PC-3 (cell line): Measurements from ENCODE around the gene KRTAP1-3. TPM values are rescaled to one million over a fixed set of nuclear protein-coding genes. Genes with fewer than 3 reads are reported as not detected.

Experiments
- ATAC-seq: fragments of 200-7000 bp; cut with Tn5 transposase; 2 replicates; pipeline ENCODE4 v1.9.1; 2020; ENCODE audit warnings: mild to moderate bottlenecking, moderate library complexity
- BruUV-seq: library from RNA; stranded (reverse); fragments of 400-500 nt; replicated peaks from 2 replicates; lab custom pipeline; 2021; lab: Mats Ljungman, UMichigan
- CTCF ChIA-PET: fragments of 300-600 bp; sonication (Branson Sonifier 250); formaldehyde crosslinking; loops from one replicate; lab custom pipeline; 2022; ENCODE audit warnings: antibody characterized with exemption; lab: Charles Lee
- POLR2A ChIA-PET: fragments of 300-600 bp; sonication (Branson Sonifier 250); formaldehyde crosslinking; loops from one replicate; lab custom pipeline; 2022; ENCODE audit warnings: antibody characterized with exemption; ENCODE audit not compliant: unreplicated experiment; lab: Charles Lee
- DNase-seq: peaks from one replicate; pipeline ENCODE4 v3.0.0-alpha.2; 2015
- H2AFZ ChIP-seq: fragments of 300-600 bp; sonication (generic); 2 replicates; pipeline ENCODE4 v1.6.0; 2016; ENCODE audit warnings: antibody characterized with exemption, low read length
- H3F3A ChIP-seq: fragments of 300-600 bp; sonication (generic); one replicate; pipeline ENCODE4 v1.6.0; 2017; ENCODE audit warnings: antibody characterized with exemption, low read length, control low read depth, mild to moderate bottlenecking; ENCODE audit not compliant: unreplicated experiment
- H3K27ac ChIP-seq: fragments of 300-600 bp; sonication (generic); 2 replicates; pipeline ENCODE4 v1.5.1; 2016; ENCODE audit warnings: mild to moderate bottlenecking, low read length
- H3K27me3 ChIP-seq: fragments of 300-600 bp; sonication (generic); 2 replicates; pipeline ENCODE4 v1.6.1; 2016; ENCODE audit warnings: low read length, mixed read lengths
- H3K36me3 ChIP-seq: fragments of 300-600 bp; sonication (generic); 2 replicates; pipeline ENCODE4 v1.6.1; 2016; ENCODE audit warnings: low read depth, mixed run types, low read length, mixed read lengths
- H3K4me1 ChIP-seq: fragments of 300-600 bp; sonication (generic); 2 replicates; pipeline ENCODE4 v1.5.1; 2016; ENCODE audit warnings: low read length; ENCODE audit not compliant: insufficient read depth
- H3K4me2 ChIP-seq: fragments of 300-600 bp; sonication (generic); 2 replicates; pipeline ENCODE4 v1.6.0; 2016; ENCODE audit warnings: low read length
- H3K4me3 ChIP-seq: fragments of 300-600 bp; sonication (generic); 2 replicates; pipeline ENCODE4 v1.5.1; 2016; ENCODE audit warnings: mild to moderate bottlenecking, low read length, mixed read lengths
- H3K79me2 ChIP-seq: fragments of 300-600 bp; sonication (generic); 2 replicates; pipeline ENCODE4 v1.6.1; 2017; ENCODE audit warnings: low read length, mixed read lengths
- H3K9ac ChIP-seq: fragments of 300-600 bp; sonication (generic); 2 replicates; pipeline ENCODE4 v1.6.0; 2016; ENCODE audit warnings: mild to moderate bottlenecking, low read length
- H3K9me2 ChIP-seq: fragments of 300-600 bp; sonication (generic); replicated peaks from 2 replicates; pipeline ENCODE4 v1.6.1; 2016; ENCODE audit warnings: mixed run types, low read length, mixed read lengths
- H3K9me3 ChIP-seq: fragments of 300-600 bp; sonication (generic); 2 replicates; pipeline ENCODE4 v1.6.1; 2016; ENCODE audit warnings: low read length, mixed read lengths
- H4K20me1 ChIP-seq: fragments of 300-600 bp; sonication (generic); 2 replicates; pipeline ENCODE4 v1.6.1; 2016; ENCODE audit warnings: low read length, mixed read lengths
- EZH2 ChIP-seq: fragments of 300-600 bp; sonication (generic); IDR thresholded peaks from one replicate; pipeline ENCODE4 v1.6.1; 2017; ENCODE audit warnings: antibody characterized with exemption, mild to moderate bottlenecking, low read length; ENCODE audit not compliant: unreplicated experiment
- EZH2phosphoT487 ChIP-seq: fragments of 300-600 bp; sonication (generic); IDR thresholded peaks from 2 replicates; pipeline ENCODE4 v1.6.1; 2018; ENCODE audit warnings: mild to moderate bottlenecking, antibody characterized with exemption, low read length, borderline replicate concordance
- intact Hi-C: fragments of 100-400 bp; cut with micrococcal nuclease; formaldehyde crosslinking; loops from 2 replicates; pipeline ENCODE4 v1.9.0; 2023
- total RNA-seq: library from RNA; depleted of rRNA; stranded (reverse); fragments of >200 nt; gene quantifications from 2 replicates; pipeline ENCODE4 v1.2.3, GENCODE V29; 2014; rRNA removed
- TF ChIP-seq, protein P1 (sequence below): fragments of 300-600 bp; sonication (generic); conservative IDR thresholded peaks from 2 replicates; pipeline ENCODE4 v1.5.1; 2017; ENCODE audit warnings: antibody characterized with exemption, low read depth, mild to moderate bottlenecking, low read length

Gene KRTAP1-3
- total RNA-seq, 1 experiment from 2014 or later = not detected

DNA sequence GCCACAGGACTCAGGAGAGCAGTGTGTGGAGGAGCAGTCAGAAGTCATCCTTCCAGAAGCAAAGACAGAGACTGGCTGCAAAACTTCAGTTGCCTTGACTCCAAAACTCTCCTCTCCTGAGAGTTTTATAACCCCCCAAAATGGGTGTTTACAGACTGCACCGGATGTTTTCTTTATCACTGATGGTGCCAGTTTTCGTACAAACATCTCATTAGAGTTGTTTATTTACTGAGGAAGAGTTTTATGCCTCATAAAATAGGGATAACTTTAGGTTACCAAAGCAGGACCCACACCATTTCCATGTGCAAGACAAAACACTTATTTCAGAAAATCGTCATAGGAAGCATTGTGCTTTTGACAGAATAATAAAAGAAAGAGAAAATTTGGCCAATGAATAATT is 50.4 kb downstream of the KRTAP1-3 start, which contains the start of gene KRT40:
TSS of gene KRT40 (minus strand) at position 101 of the 400 bp plus-strand sequence. CDS start at position 48, 53 bp downstream.
- TF ChIP-seq EZH2 (no peak), EZH2phosphoT487 (no peak)
- TF ChIP-seq, protein P1, sequence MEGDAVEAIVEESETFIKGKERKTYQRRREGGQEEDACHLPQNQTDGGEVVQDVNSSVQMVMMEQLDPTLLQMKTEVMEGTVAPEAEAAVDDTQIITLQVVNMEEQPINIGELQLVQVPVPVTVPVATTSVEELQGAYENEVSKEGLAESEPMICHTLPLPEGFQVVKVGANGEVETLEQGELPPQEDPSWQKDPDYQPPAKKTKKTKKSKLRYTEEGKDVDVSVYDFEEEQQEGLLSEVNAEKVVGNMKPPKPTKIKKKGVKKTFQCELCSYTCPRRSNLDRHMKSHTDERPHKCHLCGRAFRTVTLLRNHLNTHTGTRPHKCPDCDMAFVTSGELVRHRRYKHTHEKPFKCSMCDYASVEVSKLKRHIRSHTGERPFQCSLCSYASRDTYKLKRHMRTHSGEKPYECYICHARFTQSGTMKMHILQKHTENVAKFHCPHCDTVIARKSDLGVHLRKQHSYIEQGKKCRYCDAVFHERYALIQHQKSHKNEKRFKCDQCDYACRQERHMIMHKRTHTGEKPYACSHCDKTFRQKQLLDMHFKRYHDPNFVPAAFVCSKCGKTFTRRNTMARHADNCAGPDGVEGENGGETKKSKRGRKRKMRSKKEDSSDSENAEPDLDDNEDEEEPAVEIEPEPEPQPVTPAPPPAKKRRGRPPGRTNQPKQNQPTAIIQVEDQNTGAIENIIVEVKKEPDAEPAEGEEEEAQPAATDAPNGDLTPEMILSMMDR = no peak
- Histone ChIP-seq H3K9me2 (no peaks in the 10 kb centered on the region), H3K9me3 (no peaks in the 10 kb centered on the region), H3K4me1 (no peaks in the 10 kb centered on the region), H3K27me3 (no peaks in the 10 kb centered on the region), H3K4me3 (no peak within 1 kb of the TSS), H2AFZ (no peak within 1 kb of the TSS), H3K79me2 (no peaks in the 10 kb centered on the region), H4K20me1 (no peaks in the 10 kb centered on the region), H3K27ac (no peak within 1 kb of the TSS), H3K36me3 (no peaks in the 10 kb centered on the region), H3F3A (no peaks in the 10 kb centered on the region), H3K9ac (no peak within 1 kb of the TSS), H3K4me2 (no peak within 1 kb of the TSS)
- DNase-seq (no peak), ATAC-seq (no peak)
- ChIA-PET CTCF (no interaction called here), POLR2A (no interaction called here)
- BruUV-seq = no TSS peak
- intact Hi-C loops = no loop called here

Other genes starting within 250 kb of the KRTAP1-3 start
- not detected in 2 replicates for gene KRT28, start 234.9 kb downstream of the KRTAP1-3 start, total RNA-seq
- 18.3 and 24.8 TPM in 2 replicates for gene KRT10, start 212.3 kb downstream of the KRTAP1-3 start, total RNA-seq
- not detected in 2 replicates for gene KRT12, start 167.7 kb downstream of the KRTAP1-3 start, total RNA-seq
- gene KRT20, start 149.6 kb downstream of the KRTAP1-3 start, total RNA-seq = 0.18 TPM in 1 of 2 replicates, not detected in the other
- not detected in 2 replicates for gene KRT23, start 97.2 kb downstream of the KRTAP1-3 start, total RNA-seq
- gene KRT39, start 67.9 kb downstream of the KRTAP1-3 start, total RNA-seq = not detected in 2 replicates
- gene KRT40, start 50.5 kb downstream of the KRTAP1-3 start, total RNA-seq = not detected in 2 replicates
- gene KRTAP3-3, start 40.7 kb downstream of the KRTAP1-3 start, total RNA-seq = not detected in 2 replicates
- not detected in 2 replicates for gene KRTAP3-2, start 35.0 kb downstream of the KRTAP1-3 start, total RNA-seq
- 1.6 TPM in 1 of 2 replicates, not detected in the other for gene KRTAP3-1, start 25.7 kb downstream of the KRTAP1-3 start, total RNA-seq
- 0.51 TPM in 1 of 2 replicates, not detected in the other for gene KRTAP1-5, start 7.7 kb downstream of the KRTAP1-3 start, total RNA-seq
- not detected in 2 replicates for gene KRTAP1-4, start 4.7 kb downstream of the KRTAP1-3 start, total RNA-seq
- gene KRTAP1-1, start 6.6 kb upstream of the KRTAP1-3 start, total RNA-seq = not detected in 2 replicates
- not detected in 2 replicates for gene KRTAP2-1, start 12.4 kb upstream of the KRTAP1-3 start, total RNA-seq
- not detected in 2 replicates for gene KRTAP2-2, start 20.4 kb upstream of the KRTAP1-3 start, total RNA-seq
- gene KRTAP2-3, start 25.2 kb upstream of the KRTAP1-3 start, total RNA-seq = 10.8 and 12.4 TPM in 2 replicates
- not detected in 2 replicates for gene KRTAP2-4, start 31.0 kb upstream of the KRTAP1-3 start, total RNA-seq
- gene KRTAP4-7, start 49.3 kb upstream of the KRTAP1-3 start, total RNA-seq = not detected in 2 replicates
- not detected in 2 replicates for gene KRTAP4-8, start 63.3 kb upstream of the KRTAP1-3 start, total RNA-seq
- gene KRTAP4-16, start 67.3 kb upstream of the KRTAP1-3 start, total RNA-seq = not detected in 2 replicates
- gene KRTAP4-9, start 70.5 kb upstream of the KRTAP1-3 start, total RNA-seq = not detected in 2 replicates
- not detected in 2 replicates for gene KRTAP4-11, start 83.5 kb upstream of the KRTAP1-3 start, total RNA-seq
- gene KRTAP4-12, start 89.3 kb upstream of the KRTAP1-3 start, total RNA-seq = not detected in 2 replicates
- gene KRTAP4-6, start 105.7 kb upstream of the KRTAP1-3 start, total RNA-seq = not detected in 2 replicates
- not detected in 2 replicates for gene KRTAP4-5, start 115.0 kb upstream of the KRTAP1-3 start, total RNA-seq
- not detected in 2 replicates for gene KRTAP4-4, start 125.9 kb upstream of the KRTAP1-3 start, total RNA-seq
- not detected in 2 replicates for gene KRTAP4-3, start 133.3 kb upstream of the KRTAP1-3 start, total RNA-seq
- not detected in 2 replicates for gene KRTAP4-2, start 143.3 kb upstream of the KRTAP1-3 start, total RNA-seq
- not detected in 2 replicates for gene KRTAP4-1, start 150.0 kb upstream of the KRTAP1-3 start, total RNA-seq
- gene KRTAP9-1, start 155.0 kb upstream of the KRTAP1-3 start, total RNA-seq = not detected in 2 replicates
- gene KRTAP9-2, start 191.8 kb upstream of the KRTAP1-3 start, total RNA-seq = not detected in 2 replicates
- not detected in 2 replicates for gene KRTAP9-3, start 197.6 kb upstream of the KRTAP1-3 start, total RNA-seq
- not detected in 2 replicates for gene KRTAP9-8, start 203.1 kb upstream of the KRTAP1-3 start, total RNA-seq
- not detected in 2 replicates for gene KRTAP9-4, start 214.8 kb upstream of the KRTAP1-3 start, total RNA-seq
- gene KRTAP9-9, start 220.5 kb upstream of the KRTAP1-3 start, total RNA-seq = not detected in 2 replicates
- gene KRTAP9-6, start 230.5 kb upstream of the KRTAP1-3 start, total RNA-seq = not detected in 2 replicates
- gene KRTAP9-7, start 240.8 kb upstream of the KRTAP1-3 start, total RNA-seq = not detected in 2 replicates